HepG2 (cell line): ENCODE data around the gene SEC11A. TPM values are rescaled to one million over a fixed set of nuclear protein-coding genes. Genes with fewer than 3 reads are reported as not detected.

ENCODE experiments used
- FOXM1 ChIP-seq: sonication (generic); formaldehyde crosslinking; IDR thresholded peaks from 2 replicates; pipeline ENCODE4 v1.5.0; 2020; ENCODE audit warnings: missing genetic modification reagents
- HOXA3 ChIP-seq: sonication (generic); formaldehyde crosslinking; IDR thresholded peaks from 2 replicates; pipeline ENCODE4 v1.5.0; 2020; ENCODE audit warnings: missing genetic modification reagents
- MAFF ChIP-seq: IDR thresholded peaks from 2 replicates; pipeline ENCODE4 v1.6.1; 2011; ENCODE audit warnings: low read depth, low read length, improper control_type of control experiment
- RBFOX2 ChIP-seq: fragments of 200-400 bp; formaldehyde crosslinking; IDR thresholded peaks from 2 replicates; pipeline ENCODE4 v1.6.1; 2017; ENCODE audit warnings: low read depth, mild to moderate bottlenecking, low read length
- SIN3A ChIP-seq: IDR thresholded peaks from 2 replicates; pipeline ENCODE4 v1.6.1; 2011; ENCODE audit warnings: low read depth, mild to moderate bottlenecking, control low read depth, low read length, borderline replicate concordance
- ZNF607 ChIP-seq: sonication (generic); formaldehyde crosslinking; IDR thresholded peaks from 2 replicates; pipeline ENCODE4 v1.5.1; 2020; ENCODE audit warnings: missing genetic modification reagents, mild to moderate bottlenecking, borderline replicate concordance
- polyA plus RNA-seq, 8 experiments: library from polyadenylated mRNA; depleted of rRNA in 3 of 8; stranded (reverse) in 7 of 8; unstranded in 1 of 8; fragments of >200 nt; fragmentation: Illumina TruSeq in 4 of 8; extraction: Trizol in 4 of 8; gene quantifications; 2 replicates each; pipeline versions ENCODE4 v1.2.1 to v1.2.3, GENCODE V29; 2011 to 2016; ENCODE audit warnings: low read depth in 4 of 8, missing spikeins in 1 of 8, mixed read lengths in 1 of 8; ENCODE audit not compliant: insufficient read depth in 1 of 8
- total RNA-seq, 5 experiments: library from RNA; depleted of rRNA; stranded (reverse); fragments of >200 nt; fragmentation: Illumina TruSeq; extraction: Trizol; gene quantifications; 2 replicates each; pipeline ENCODE4 v1.2.3, GENCODE V29; 2016; ENCODE audit warnings: low read depth in 1 of 5
- TF ChIP-seq, protein P1 (sequence below): sonication (generic); formaldehyde crosslinking; IDR thresholded peaks from 2 replicates; pipeline ENCODE4 v1.8.1; 2023; ENCODE audit warnings: mild to moderate bottlenecking, missing genetic modification reagents
- TF ChIP-seq, protein P2 (sequence below): IDR thresholded peaks from 2 replicates; pipeline ENCODE4 v1.6.1; 2016; ENCODE audit warnings: missing compliant biosample characterization, missing genetic modification reagents, borderline replicate concordance
- TF ChIP-seq, protein P3 (sequence below): sonication (generic); formaldehyde crosslinking; IDR thresholded peaks from 2 replicates; pipeline ENCODE4 v1.4.0; 2020; ENCODE audit warnings: missing genetic modification reagents
- TF ChIP-seq, protein P4 (sequence below): IDR thresholded peaks from 2 replicates; pipeline ENCODE4 v1.6.1; 2012; ENCODE audit warnings: low read depth, low read length, improper control_type of control experiment
- TF ChIP-seq, protein P5 (sequence below): sonication (generic); formaldehyde crosslinking; IDR thresholded peaks from 2 replicates; pipeline ENCODE4 v1.8.0; 2022; ENCODE audit warnings: missing genetic modification reagents, mild to moderate bottlenecking, borderline replicate concordance
- TF ChIP-seq, protein P6 (sequence below): IDR thresholded peaks from 2 replicates; pipeline ENCODE4 v1.6.1; 2016; ENCODE audit warnings: missing biosample characterization, missing genetic modification reagents, low read depth
- TF ChIP-seq, protein P7 (sequence below): IDR thresholded peaks from 2 replicates; pipeline ENCODE4 v1.6.1; 2016

Gene SEC11A
- total and polyA plus RNA-seq, 2 of the 13 experiments (the other 11 are each of a cell fraction or from before 2014, with no cell fraction given) = 141 to 230 TPM

DNA sequence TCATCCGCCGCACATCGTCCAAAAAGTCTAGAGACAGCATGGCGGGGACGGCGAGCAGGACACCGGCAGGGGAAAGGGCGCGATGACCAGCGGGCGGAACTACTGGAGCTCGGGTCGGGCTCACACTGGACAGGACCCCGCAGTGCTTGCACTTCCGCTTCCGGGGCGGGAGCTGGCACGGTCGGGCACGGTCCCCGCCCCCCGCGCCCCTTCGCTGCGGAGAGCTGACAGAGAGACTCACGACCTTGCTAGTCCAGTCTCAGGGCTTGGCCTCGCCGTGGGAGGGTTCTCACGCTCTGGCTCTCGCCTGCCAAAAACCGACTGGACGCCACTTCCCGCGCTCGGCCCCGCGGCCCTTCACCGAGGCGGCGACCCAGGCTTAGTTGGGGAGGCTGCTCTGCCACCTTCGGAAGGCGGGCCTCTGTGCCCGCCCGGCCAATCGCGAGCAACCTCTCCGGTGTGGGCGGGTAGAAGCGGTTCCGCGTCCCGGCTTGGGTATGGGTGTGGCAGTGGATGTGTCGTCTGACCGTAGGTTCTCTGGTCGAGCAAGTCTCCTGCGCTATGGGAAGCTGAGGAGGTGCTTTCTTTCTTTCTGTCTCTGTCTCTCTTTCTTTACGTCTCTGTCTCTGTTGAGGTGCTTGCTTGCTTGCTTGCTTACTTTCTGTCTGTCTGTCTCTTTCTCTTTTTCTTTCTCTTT lies at the start of gene SEC11A (continued):
- TF ChIP-seq, protein P1, sequence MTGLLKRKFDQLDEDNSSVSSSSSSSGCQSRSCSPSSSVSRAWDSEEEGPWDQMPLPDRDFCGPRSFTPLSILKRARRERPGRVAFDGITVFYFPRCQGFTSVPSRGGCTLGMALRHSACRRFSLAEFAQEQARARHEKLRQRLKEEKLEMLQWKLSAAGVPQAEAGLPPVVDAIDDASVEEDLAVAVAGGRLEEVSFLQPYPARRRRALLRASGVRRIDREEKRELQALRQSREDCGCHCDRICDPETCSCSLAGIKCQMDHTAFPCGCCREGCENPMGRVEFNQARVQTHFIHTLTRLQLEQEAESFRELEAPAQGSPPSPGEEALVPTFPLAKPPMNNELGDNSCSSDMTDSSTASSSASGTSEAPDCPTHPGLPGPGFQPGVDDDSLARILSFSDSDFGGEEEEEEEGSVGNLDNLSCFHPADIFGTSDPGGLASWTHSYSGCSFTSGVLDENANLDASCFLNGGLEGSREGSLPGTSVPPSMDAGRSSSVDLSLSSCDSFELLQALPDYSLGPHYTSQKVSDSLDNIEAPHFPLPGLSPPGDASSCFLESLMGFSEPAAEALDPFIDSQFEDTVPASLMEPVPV (CRISPR knock-in tag) = peak; percentile 58
- 0 out of 2 replicates have a peak, but pooled peaks have one; percentile 27 for TF ChIP-seq FOXM1
- TF ChIP-seq, protein P2, sequence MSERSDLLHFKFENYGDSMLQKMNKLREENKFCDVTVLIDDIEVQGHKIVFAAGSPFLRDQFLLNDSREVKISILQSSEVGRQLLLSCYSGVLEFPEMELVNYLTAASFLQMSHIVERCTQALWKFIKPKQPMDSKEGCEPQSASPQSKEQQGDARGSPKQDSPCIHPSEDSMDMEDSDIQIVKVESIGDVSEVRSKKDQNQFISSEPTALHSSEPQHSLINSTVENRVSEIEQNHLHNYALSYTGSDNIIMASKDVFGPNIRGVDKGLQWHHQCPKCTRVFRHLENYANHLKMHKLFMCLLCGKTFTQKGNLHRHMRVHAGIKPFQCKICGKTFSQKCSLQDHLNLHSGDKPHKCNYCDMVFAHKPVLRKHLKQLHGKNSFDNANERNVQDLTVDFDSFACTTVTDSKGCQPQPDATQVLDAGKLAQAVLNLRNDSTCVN = peak; percentile 68; the same call in 1 of the 2 replicates
- TF ChIP-seq, protein P3, sequence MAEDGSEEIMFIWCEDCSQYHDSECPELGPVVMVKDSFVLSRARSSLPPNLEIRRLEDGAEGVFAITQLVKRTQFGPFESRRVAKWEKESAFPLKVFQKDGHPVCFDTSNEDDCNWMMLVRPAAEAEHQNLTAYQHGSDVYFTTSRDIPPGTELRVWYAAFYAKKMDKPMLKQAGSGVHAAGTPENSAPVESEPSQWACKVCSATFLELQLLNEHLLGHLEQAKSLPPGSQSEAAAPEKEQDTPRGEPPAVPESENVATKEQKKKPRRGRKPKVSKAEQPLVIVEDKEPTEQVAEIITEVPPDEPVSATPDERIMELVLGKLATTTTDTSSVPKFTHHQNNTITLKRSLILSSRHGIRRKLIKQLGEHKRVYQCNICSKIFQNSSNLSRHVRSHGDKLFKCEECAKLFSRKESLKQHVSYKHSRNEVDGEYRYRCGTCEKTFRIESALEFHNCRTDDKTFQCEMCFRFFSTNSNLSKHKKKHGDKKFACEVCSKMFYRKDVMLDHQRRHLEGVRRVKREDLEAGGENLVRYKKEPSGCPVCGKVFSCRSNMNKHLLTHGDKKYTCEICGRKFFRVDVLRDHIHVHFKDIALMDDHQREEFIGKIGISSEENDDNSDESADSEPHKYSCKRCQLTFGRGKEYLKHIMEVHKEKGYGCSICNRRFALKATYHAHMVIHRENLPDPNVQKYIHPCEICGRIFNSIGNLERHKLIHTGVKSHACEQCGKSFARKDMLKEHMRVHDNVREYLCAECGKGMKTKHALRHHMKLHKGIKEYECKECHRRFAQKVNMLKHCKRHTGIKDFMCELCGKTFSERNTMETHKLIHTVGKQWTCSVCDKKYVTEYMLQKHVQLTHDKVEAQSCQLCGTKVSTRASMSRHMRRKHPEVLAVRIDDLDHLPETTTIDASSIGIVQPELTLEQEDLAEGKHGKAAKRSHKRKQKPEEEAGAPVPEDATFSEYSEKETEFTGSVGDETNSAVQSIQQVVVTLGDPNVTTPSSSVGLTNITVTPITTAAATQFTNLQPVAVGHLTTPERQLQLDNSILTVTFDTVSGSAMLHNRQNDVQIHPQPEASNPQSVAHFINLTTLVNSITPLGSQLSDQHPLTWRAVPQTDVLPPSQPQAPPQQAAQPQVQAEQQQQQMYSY (CRISPR knock-in tag) = 0 out of 2 replicates have a peak, but pooled peaks have one; percentile 69
- TF ChIP-seq RBFOX2 = peak; percentile 94
- peak; percentile 90 for TF ChIP-seq HOXA3 (CRISPR knock-in tag)
- peak; percentile 89 for TF ChIP-seq SIN3A
- TF ChIP-seq, protein P4, sequence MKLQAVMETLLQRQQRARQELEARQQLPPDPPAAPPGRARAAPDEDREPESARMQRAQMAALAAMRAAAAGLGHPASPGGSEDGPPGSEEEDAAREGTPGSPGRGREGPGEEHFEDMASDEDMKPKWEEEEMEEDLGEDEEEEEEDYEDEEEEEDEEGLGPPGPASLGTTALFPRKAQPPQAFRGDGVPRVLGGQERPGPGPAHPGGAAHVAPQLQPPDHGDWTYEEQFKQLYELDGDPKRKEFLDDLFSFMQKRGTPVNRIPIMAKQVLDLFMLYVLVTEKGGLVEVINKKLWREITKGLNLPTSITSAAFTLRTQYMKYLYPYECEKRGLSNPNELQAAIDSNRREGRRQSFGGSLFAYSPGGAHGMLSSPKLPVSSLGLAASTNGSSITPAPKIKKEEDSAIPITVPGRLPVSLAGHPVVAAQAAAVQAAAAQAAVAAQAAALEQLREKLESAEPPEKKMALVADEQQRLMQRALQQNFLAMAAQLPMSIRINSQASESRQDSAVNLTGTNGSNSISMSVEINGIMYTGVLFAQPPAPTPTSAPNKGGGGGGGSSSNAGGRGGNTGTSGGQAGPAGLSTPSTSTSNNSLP = no peak
- TF ChIP-seq, protein P5, sequence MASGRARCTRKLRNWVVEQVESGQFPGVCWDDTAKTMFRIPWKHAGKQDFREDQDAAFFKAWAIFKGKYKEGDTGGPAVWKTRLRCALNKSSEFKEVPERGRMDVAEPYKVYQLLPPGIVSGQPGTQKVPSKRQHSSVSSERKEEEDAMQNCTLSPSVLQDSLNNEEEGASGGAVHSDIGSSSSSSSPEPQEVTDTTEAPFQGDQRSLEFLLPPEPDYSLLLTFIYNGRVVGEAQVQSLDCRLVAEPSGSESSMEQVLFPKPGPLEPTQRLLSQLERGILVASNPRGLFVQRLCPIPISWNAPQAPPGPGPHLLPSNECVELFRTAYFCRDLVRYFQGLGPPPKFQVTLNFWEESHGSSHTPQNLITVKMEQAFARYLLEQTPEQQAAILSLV (CRISPR knock-in tag) = peak; percentile 67
- TF ChIP-seq, protein P6, sequence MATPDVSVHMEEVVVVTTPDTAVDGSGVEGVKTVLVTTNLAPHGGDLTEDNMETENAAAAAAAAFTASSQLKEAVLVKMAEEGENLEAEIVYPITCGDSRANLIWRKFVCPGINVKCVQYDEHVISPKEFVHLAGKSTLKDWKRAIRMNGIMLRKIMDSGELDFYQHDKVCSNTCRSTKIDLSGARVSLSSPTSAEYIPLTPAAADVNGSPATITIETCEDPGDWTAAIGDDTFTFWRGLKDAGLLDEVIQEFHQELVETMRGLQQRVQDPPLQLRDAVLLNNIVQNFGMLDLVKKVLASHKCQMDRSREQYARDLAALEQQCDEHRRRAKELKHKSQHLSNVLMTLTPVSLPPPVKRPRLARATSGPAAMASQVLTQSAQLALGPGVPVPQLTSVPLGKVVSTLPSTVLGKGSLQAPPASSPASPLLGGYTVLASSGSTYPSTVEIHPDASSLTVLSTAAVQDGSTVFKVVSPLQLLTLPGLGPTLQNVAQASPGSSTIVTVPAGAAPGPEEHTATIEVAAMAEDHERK (CRISPR knock-in tag) = peak; percentile 44
- TF ChIP-seq MAFF = no peak
- TF ChIP-seq, protein P7, sequence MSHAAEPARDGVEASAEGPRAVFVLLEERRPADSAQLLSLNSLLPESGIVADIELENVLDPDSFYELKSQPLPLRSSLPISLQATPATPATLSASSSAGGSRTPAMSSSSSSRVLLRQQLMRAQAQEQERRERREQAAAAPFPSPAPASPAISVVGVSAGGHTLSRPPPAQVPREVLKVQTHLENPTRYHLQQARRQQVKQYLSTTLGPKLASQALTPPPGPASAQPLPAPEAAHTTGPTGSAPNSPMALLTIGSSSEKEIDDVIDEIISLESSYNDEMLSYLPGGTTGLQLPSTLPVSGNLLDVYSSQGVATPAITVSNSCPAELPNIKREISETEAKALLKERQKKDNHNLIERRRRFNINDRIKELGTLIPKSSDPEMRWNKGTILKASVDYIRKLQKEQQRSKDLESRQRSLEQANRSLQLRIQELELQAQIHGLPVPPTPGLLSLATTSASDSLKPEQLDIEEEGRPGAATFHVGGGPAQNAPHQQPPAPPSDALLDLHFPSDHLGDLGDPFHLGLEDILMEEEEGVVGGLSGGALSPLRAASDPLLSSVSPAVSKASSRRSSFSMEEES (CRISPR knock-in tag) = peak; percentile 69
- peak; percentile 48; the same call in 1 of the 2 replicates for TF ChIP-seq ZNF607 (CRISPR knock-in tag)
